ENCODE data around the gene CTNND2. TPM values are rescaled to one million over a fixed set of nuclear protein-coding genes. Genes with fewer than 3 reads are reported as not detected.

Gene CTNND2
- total RNA-seq, 1 experiment from 2014 or later, result not detected

- H3K27ac ChIP-seq (ENCODE audit: low read depth, low read length, poor library complexity, severe bottlenecking), result no peak overlapping the region
- ChIA-PET POLR2A (ENCODE audit: low non-redundant PET) (no interaction called here), CTCF (no interaction called here)
- H3K9me3 ChIP-seq (ENCODE audit: low read depth, low read length, poor library complexity, severe bottlenecking), result peaks cover 16% of the 10 kb centered on the region
- H3K27me3 ChIP-seq (replicated peaks; ENCODE audit: insufficient read depth, low read depth, low read length, poor library complexity), result no peaks in the 10 kb centered on the region
- no TSS peak for BruUV-seq (replicated peaks)
- H3K36me3 ChIP-seq (ENCODE audit: insufficient read depth, low read length, poor library complexity, severe bottlenecking), result no peaks in the 10 kb centered on the region
- H3K4me1 ChIP-seq (ENCODE audit: insufficient read depth, low read length, poor library complexity, severe bottlenecking), result no peaks in the 10 kb centered on the region
- intact Hi-C loops (cut with micrococcal nuclease; ENCODE audit: unreplicated experiment), result no loop called here
- no peak overlapping the region for H3K4me3 ChIP-seq (ENCODE audit: low read depth, low read length, poor library complexity, severe bottlenecking)
- TF ChIP-seq CTCF (conservative IDR thresholded peaks at IDR 0.05; ENCODE audit: low read depth, low read length) (no peak), EZH2 (IDR thresholded peaks at IDR 0.05; ENCODE audit: borderline replicate concordance, low read depth, low read length, poor library complexity, severe bottlenecking) (no peak)
- DNase-seq (ENCODE audit: low spot score), result no peak
Measured at GRCh38 chr5:11931638-11932037, 27.4 kb upstream of the CTNND2 start.

- intact Hi-C loops (cut with micrococcal nuclease; ENCODE audit: unreplicated experiment), result no loop called here
- CTCF ChIA-PET, result no interaction called here
- POLR2A ChIA-PET (ENCODE audit: low non-redundant PET), result no interaction called here
- H3K27ac ChIP-seq (ENCODE audit: low read depth, low read length, poor library complexity, severe bottlenecking), result no peak overlapping the region
- H3K4me1 ChIP-seq (ENCODE audit: insufficient read depth, low read length, poor library complexity, severe bottlenecking), result no peaks in the 10 kb centered on the region
- peaks cover 10% of the 10 kb centered on the region for H3K9me3 ChIP-seq (ENCODE audit: low read depth, low read length, poor library complexity, severe bottlenecking)
- DNase-seq (ENCODE audit: low spot score), result no peak
- TF ChIP-seq CTCF (conservative IDR thresholded peaks at IDR 0.05; ENCODE audit: low read depth, low read length), result no peak
- no peak for TF ChIP-seq EZH2 (IDR thresholded peaks at IDR 0.05; ENCODE audit: borderline replicate concordance, low read depth, low read length, poor library complexity, severe bottlenecking)
- H3K27me3 ChIP-seq (replicated peaks; ENCODE audit: insufficient read depth, low read depth, low read length, poor library complexity), result no peaks in the 10 kb centered on the region
- no TSS peak for BruUV-seq (replicated peaks)
- H3K36me3 ChIP-seq (ENCODE audit: insufficient read depth, low read length, poor library complexity, severe bottlenecking), result no peaks in the 10 kb centered on the region
- no peak overlapping the region for H3K4me3 ChIP-seq (ENCODE audit: low read depth, low read length, poor library complexity, severe bottlenecking)
Measured at GRCh38 chr5:11928909-11929308, 24.7 kb upstream of the CTNND2 start.

- Histone ChIP-seq H3K9me3 (ENCODE audit: low read depth, low read length, poor library complexity, severe bottlenecking) (no peaks in the 10 kb centered on the region), H3K4me1 (ENCODE audit: insufficient read depth, low read length, poor library complexity, severe bottlenecking) (no peaks in the 10 kb centered on the region), H3K4me3 (ENCODE audit: low read depth, low read length, poor library complexity, severe bottlenecking) (no peak overlapping the region), H3K27me3 (replicated peaks; ENCODE audit: insufficient read depth, low read depth, low read length, poor library complexity) (no peaks in the 10 kb centered on the region), H3K36me3 (ENCODE audit: insufficient read depth, low read length, poor library complexity, severe bottlenecking) (no peaks in the 10 kb centered on the region), H3K27ac (ENCODE audit: low read depth, low read length, poor library complexity, severe bottlenecking) (no peak overlapping the region)
- intact Hi-C loops (cut with micrococcal nuclease; ENCODE audit: unreplicated experiment), result no loop called here
- CTCF ChIA-PET, result no interaction called here
- POLR2A ChIA-PET (ENCODE audit: low non-redundant PET), result no interaction called here
- no TSS peak for BruUV-seq (replicated peaks)
- TF ChIP-seq EZH2 (IDR thresholded peaks at IDR 0.05; ENCODE audit: borderline replicate concordance, low read depth, low read length, poor library complexity, severe bottlenecking) (no peak), CTCF (conservative IDR thresholded peaks at IDR 0.05; ENCODE audit: low read depth, low read length) (no peak)
- no peak for DNase-seq (ENCODE audit: low spot score)
Measured at GRCh38 chr5:11925701-11926100, 21.5 kb upstream of the CTNND2 start.

All from A673 (cell line).